Measurements from ENCODE around the gene IARS1. TPM values are rescaled to one million over a fixed set of nuclear protein-coding genes. Genes with fewer than 3 reads are reported as not detected.

IARS1 gene
- total and polyA plus RNA-seq, 2 of the 8 experiments (the other 6 are each of a cell fraction or from before 2014, with no cell fraction given), result 74.9 to 243 TPM

DNA sequence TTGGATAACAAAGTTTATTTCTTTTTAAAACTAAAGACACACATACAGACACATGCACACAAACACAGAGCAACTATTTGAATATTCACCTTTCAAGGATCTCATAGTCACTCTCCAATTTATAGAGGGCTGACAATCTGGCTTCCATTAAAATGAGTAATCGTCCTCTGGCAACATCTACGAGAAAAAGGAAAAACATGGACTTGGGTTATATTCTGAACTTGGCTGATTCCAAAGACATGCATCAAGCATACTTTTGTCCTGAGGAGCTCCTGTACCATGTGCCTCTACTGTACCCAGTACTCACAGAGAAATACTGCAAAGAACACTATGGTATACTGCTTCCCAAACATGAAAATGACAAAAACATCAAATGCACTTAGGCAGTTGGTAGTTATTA lies 15.4 kb downstream of the IARS1 start (continued):
- TF ChIP-seq, protein P1, sequence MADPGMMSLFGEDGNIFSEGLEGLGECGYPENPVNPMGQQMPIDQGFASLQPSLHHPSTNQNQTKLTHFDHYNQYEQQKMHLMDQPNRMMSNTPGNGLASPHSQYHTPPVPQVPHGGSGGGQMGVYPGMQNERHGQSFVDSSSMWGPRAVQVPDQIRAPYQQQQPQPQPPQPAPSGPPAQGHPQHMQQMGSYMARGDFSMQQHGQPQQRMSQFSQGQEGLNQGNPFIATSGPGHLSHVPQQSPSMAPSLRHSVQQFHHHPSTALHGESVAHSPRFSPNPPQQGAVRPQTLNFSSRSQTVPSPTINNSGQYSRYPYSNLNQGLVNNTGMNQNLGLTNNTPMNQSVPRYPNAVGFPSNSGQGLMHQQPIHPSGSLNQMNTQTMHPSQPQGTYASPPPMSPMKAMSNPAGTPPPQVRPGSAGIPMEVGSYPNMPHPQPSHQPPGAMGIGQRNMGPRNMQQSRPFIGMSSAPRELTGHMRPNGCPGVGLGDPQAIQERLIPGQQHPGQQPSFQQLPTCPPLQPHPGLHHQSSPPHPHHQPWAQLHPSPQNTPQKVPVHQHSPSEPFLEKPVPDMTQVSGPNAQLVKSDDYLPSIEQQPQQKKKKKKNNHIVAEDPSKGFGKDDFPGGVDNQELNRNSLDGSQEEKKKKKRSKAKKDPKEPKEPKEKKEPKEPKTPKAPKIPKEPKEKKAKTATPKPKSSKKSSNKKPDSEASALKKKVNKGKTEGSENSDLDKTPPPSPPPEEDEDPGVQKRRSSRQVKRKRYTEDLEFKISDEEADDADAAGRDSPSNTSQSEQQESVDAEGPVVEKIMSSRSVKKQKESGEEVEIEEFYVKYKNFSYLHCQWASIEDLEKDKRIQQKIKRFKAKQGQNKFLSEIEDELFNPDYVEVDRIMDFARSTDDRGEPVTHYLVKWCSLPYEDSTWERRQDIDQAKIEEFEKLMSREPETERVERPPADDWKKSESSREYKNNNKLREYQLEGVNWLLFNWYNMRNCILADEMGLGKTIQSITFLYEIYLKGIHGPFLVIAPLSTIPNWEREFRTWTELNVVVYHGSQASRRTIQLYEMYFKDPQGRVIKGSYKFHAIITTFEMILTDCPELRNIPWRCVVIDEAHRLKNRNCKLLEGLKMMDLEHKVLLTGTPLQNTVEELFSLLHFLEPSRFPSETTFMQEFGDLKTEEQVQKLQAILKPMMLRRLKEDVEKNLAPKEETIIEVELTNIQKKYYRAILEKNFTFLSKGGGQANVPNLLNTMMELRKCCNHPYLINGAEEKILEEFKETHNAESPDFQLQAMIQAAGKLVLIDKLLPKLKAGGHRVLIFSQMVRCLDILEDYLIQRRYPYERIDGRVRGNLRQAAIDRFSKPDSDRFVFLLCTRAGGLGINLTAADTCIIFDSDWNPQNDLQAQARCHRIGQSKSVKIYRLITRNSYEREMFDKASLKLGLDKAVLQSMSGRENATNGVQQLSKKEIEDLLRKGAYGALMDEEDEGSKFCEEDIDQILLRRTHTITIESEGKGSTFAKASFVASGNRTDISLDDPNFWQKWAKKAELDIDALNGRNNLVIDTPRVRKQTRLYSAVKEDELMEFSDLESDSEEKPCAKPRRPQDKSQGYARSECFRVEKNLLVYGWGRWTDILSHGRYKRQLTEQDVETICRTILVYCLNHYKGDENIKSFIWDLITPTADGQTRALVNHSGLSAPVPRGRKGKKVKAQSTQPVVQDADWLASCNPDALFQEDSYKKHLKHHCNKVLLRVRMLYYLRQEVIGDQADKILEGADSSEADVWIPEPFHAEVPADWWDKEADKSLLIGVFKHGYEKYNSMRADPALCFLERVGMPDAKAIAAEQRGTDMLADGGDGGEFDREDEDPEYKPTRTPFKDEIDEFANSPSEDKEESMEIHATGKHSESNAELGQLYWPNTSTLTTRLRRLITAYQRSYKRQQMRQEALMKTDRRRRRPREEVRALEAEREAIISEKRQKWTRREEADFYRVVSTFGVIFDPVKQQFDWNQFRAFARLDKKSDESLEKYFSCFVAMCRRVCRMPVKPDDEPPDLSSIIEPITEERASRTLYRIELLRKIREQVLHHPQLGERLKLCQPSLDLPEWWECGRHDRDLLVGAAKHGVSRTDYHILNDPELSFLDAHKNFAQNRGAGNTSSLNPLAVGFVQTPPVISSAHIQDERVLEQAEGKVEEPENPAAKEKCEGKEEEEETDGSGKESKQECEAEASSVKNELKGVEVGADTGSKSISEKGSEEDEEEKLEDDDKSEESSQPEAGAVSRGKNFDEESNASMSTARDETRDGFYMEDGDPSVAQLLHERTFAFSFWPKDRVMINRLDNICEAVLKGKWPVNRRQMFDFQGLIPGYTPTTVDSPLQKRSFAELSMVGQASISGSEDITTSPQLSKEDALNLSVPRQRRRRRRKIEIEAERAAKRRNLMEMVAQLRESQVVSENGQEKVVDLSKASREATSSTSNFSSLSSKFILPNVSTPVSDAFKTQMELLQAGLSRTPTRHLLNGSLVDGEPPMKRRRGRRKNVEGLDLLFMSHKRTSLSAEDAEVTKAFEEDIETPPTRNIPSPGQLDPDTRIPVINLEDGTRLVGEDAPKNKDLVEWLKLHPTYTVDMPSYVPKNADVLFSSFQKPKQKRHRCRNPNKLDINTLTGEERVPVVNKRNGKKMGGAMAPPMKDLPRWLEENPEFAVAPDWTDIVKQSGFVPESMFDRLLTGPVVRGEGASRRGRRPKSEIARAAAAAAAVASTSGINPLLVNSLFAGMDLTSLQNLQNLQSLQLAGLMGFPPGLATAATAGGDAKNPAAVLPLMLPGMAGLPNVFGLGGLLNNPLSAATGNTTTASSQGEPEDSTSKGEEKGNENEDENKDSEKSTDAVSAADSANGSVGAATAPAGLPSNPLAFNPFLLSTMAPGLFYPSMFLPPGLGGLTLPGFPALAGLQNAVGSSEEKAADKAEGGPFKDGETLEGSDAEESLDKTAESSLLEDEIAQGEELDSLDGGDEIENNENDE (IDR thresholded peaks at IDR 0.05; ENCODE audit: insufficient replicate concordance, low read length), result no peak
- TF ChIP-seq SAP30 (IDR thresholded peaks at IDR 0.05; ENCODE audit: insufficient read depth, insufficient replicate concordance, low read length), result no peak
